ENCODE measurements around the gene HMGCL. TPM values are rescaled to one million over a fixed set of nuclear protein-coding genes. Genes with fewer than 3 reads are reported as not detected.
"Not testable (repeated sequence)": the region's sequence is repeated elsewhere in the genome, so short reads cannot be mapped to it uniquely, and the experiment has no call there.

HMGCL gene
- polyA plus RNA-seq, 3 donors = 17.8 to 26.7 (median 22.1) TPM

GRCh38 chr1:23787701-23788100, 37.5 kb downstream of the HMGCL start:
- Histone ChIP-seq H3K36me3 (replicated peaks in 1 of 2; ENCODE audit: control insufficient read depth in 1 of 2, insufficient read depth in 2 of 2, low read length in 2 of 2) (peaks cover 38 to 56% of the 10 kb centered on the region in 2 donors), H3K27me3 (ENCODE audit: control insufficient read depth in 2 of 2, insufficient read depth in 2 of 2, low read length in 2 of 2) (no peaks in the 10 kb centered on the region), H2AFZ (ENCODE audit: insufficient read depth, low read depth, low read length, poor library complexity, severe bottlenecking) (no peak overlapping the region), H3K9ac (ENCODE audit: insufficient read depth, low read length, poor library complexity, severe bottlenecking) (no peak overlapping the region), H3K27ac (ENCODE audit: low read depth in 1 of 2, low read length in 2 of 2) (no peak overlapping the region), H3K4me2 (replicated peaks; ENCODE audit: extremely low read depth, low read length, poor library complexity, severe bottlenecking) (no peak overlapping the region), H3K79me2 (ENCODE audit: insufficient read depth, low read length) (peaks cover 31% of the 10 kb centered on the region), H3K4me1 (ENCODE audit: control insufficient read depth in 1 of 2, insufficient read depth in 2 of 2, low read length in 2 of 2) (peaks cover 20 to 25% of the 10 kb centered on the region in 2 donors), H4K20me1 (ENCODE audit: insufficient read depth, low read length) (peaks cover 10% of the 10 kb centered on the region), H3K4me3 (replicated peaks in 1 of 3; ENCODE audit: low read depth in 2 of 3, low read length in 3 of 3) (no peak overlapping the region), H3K9me3 (replicated peaks in 1 of 2; ENCODE audit: control insufficient read depth in 1 of 2, insufficient read depth in 1 of 2, low read length in 2 of 2) (no peaks in the 10 kb centered on the region)
- Mint-ChIP-seq H3K27me3 (ENCODE audit: low read depth in 3 of 3) (no peaks in the 10 kb centered on the region), H3K4me1 (peaks cover 22% of the 10 kb centered on the region), H3K4me3 (no peak overlapping the region), H3K36me3 (peaks cover 46 to 55% of the 10 kb centered on the region in 2 donors), H3K27ac (peak overlapping the region in 1 of 7 donors; percentile 12), H3K9me3 (peaks cover 0 to 3% (median 0%) of the 10 kb centered on the region in 7 donors)
- DNase-seq = no peak
- intact Hi-C loops (cut with micrococcal nuclease) = loop anchor here in 1 of 2 donors (5.0 kb wide), 1 partner anchor 80 kb away; the partner anchor contains the start of gene FUCA1
- WGBS (ENCODE audit: insufficient coverage) = 87% methylated on average over 2 of the region's 3 CpGs
- TF ChIP-seq CTCF (IDR thresholded peaks at IDR 0.05) = no peak

- Mint-ChIP-seq H3K36me3 (peaks cover 56 to 71% of the 10 kb centered on the region in 2 donors), H3K27ac (peak overlapping the region in 2 of 7 donors; percentile 19 to 26), H3K4me3 (no peak overlapping the region), H3K4me1 (peaks cover 5% of the 10 kb centered on the region), H3K9me3 (no peaks in the 10 kb centered on the region), H3K27me3 (ENCODE audit: low read depth in 3 of 3) (no peaks in the 10 kb centered on the region)
- Histone ChIP-seq H3K79me2 (ENCODE audit: insufficient read depth, low read length) (peaks cover 35% of the 10 kb centered on the region), H3K27ac (ENCODE audit: low read depth in 1 of 2, low read length in 2 of 2) (no peak overlapping the region), H2AFZ (ENCODE audit: insufficient read depth, low read depth, low read length, poor library complexity, severe bottlenecking) (no peak overlapping the region), H3K9ac (ENCODE audit: insufficient read depth, low read length, poor library complexity, severe bottlenecking) (no peak overlapping the region), H3K4me2 (replicated peaks; ENCODE audit: extremely low read depth, low read length, poor library complexity, severe bottlenecking) (no peak overlapping the region), H3K36me3 (replicated peaks in 1 of 2; ENCODE audit: control insufficient read depth in 1 of 2, insufficient read depth in 2 of 2, low read length in 2 of 2) (peaks cover 38 to 64% of the 10 kb centered on the region in 2 donors), H3K4me1 (ENCODE audit: control insufficient read depth in 1 of 2, insufficient read depth in 2 of 2, low read length in 2 of 2) (peaks cover 2 to 6% of the 10 kb centered on the region in 2 donors), H3K4me3 (replicated peaks in 1 of 3; ENCODE audit: low read depth in 2 of 3, low read length in 3 of 3) (no peak overlapping the region), H3K27me3 (ENCODE audit: control insufficient read depth in 2 of 2, insufficient read depth in 2 of 2, low read length in 2 of 2) (no peaks in the 10 kb centered on the region), H3K9me3 (replicated peaks in 1 of 2; ENCODE audit: control insufficient read depth in 1 of 2, insufficient read depth in 1 of 2, low read length in 2 of 2) (no peaks in the 10 kb centered on the region), H4K20me1 (ENCODE audit: insufficient read depth, low read length) (no peaks in the 10 kb centered on the region)
- no peak for DNase-seq
- WGBS (ENCODE audit: insufficient coverage) = 100% methylated on average over 2 of the region's 4 CpGs
- no peak for TF ChIP-seq CTCF (IDR thresholded peaks at IDR 0.05)
- intact Hi-C loops (cut with micrococcal nuclease) = loop anchor here in 1 of 2 donors (5.0 kb wide), 1 partner anchor 82 kb away; the partner anchor contains the start of gene FUCA1
Observed at GRCh38 chr1:23784846-23785245, 40.4 kb downstream of the HMGCL start.

GRCh38 chr1:23783141-23783540, 42.1 kb downstream of the HMGCL start:
- H3K4me2 ChIP-seq (replicated peaks; ENCODE audit: extremely low read depth, low read length, poor library complexity, severe bottlenecking); H3K27me3 ChIP-seq (ENCODE audit: control insufficient read depth in 2 of 2, insufficient read depth in 2 of 2, low read length in 2 of 2); H3K9me3 Mint-ChIP-seq; H3K4me3 Mint-ChIP-seq; H2AFZ ChIP-seq (ENCODE audit: insufficient read depth, low read depth, low read length, poor library complexity, severe bottlenecking); H3K27me3 Mint-ChIP-seq (ENCODE audit: low read depth in 3 of 3); DNase-seq; H3K27ac Mint-ChIP-seq; H3K9ac ChIP-seq (ENCODE audit: insufficient read depth, low read length, poor library complexity, severe bottlenecking); H3K4me3 ChIP-seq (replicated peaks in 1 of 3; ENCODE audit: low read depth in 2 of 3, low read length in 3 of 3); H3K9me3 ChIP-seq (replicated peaks in 1 of 2; ENCODE audit: control insufficient read depth in 1 of 2, insufficient read depth in 1 of 2, low read length in 2 of 2); H4K20me1 ChIP-seq (ENCODE audit: insufficient read depth, low read length); H3K27ac ChIP-seq (ENCODE audit: low read depth in 1 of 2, low read length in 2 of 2); intact Hi-C loops (cut with micrococcal nuclease): not testable (repeated sequence)
- Mint-ChIP-seq H3K4me1 (peaks cover 17% of the 10 kb centered on the region), H3K36me3 (peaks cover 51 to 64% of the 10 kb centered on the region in 2 donors)
- WGBS (ENCODE audit: insufficient coverage) = 67% methylated on average over 3 of the region's 11 CpGs
- peaks cover 51% of the 10 kb centered on the region for H3K79me2 ChIP-seq (ENCODE audit: insufficient read depth, low read length)
- peaks cover 14 to 21% of the 10 kb centered on the region in 2 donors for H3K4me1 ChIP-seq (ENCODE audit: control insufficient read depth in 1 of 2, insufficient read depth in 2 of 2, low read length in 2 of 2)
- peaks cover 38 to 54% of the 10 kb centered on the region in 2 donors for H3K36me3 ChIP-seq (replicated peaks in 1 of 2; ENCODE audit: control insufficient read depth in 1 of 2, insufficient read depth in 2 of 2, low read length in 2 of 2)
